PC-9 (cell line): Measurements from ENCODE around the gene SCN10A. TPM values are rescaled to one million over a fixed set of nuclear protein-coding genes. Genes with fewer than 3 reads are reported as not detected.

Experiments
- BruUV-seq: library from RNA; stranded (reverse); fragments of 400-500 nt; replicated peaks from 2 replicates; lab custom pipeline; 2021; lab: Mats Ljungman, UMichigan
- CTCF ChIA-PET: fragments of 300-600 bp; sonication (Branson Sonifier 250); formaldehyde crosslinking; loops from one replicate; lab custom pipeline; 2022; ENCODE audit warnings: antibody characterized with exemption; lab: Charles Lee
- POLR2A ChIA-PET: fragments of 300-600 bp; sonication (Branson Sonifier 250); formaldehyde crosslinking; loops from one replicate; lab custom pipeline; 2022; ENCODE audit warnings: antibody characterized with exemption; ENCODE audit not compliant: unreplicated experiment; lab: Charles Lee
- DNase-seq, 2 experiments: peaks; one replicate each; pipeline versions ENCODE4 v3.0.0 to v3.0.0-alpha.2; 2015 to 2022; ENCODE audit warnings: mixed read lengths in 1 of 2
- H2AFZ ChIP-seq: fragments of 200-600 bp; sonication (generic); 2 replicates; pipeline ENCODE4 v1.8.1; 2017; ENCODE audit warnings: antibody characterized with exemption
- H3F3A ChIP-seq: fragments of 200-600 bp; sonication (generic); 2 replicates; pipeline ENCODE4 v1.8.1; 2017; ENCODE audit warnings: antibody characterized with exemption, mild to moderate bottlenecking, low read depth; ENCODE audit not compliant: insufficient read depth
- H3K27ac ChIP-seq: fragments of 200-600 bp; sonication (generic); 2 replicates; pipeline ENCODE4 v1.6.1; 2016; ENCODE audit warnings: mixed run types
- H3K27me3 ChIP-seq: fragments of 200-600 bp; sonication (generic); 2 replicates; pipeline ENCODE4 v1.6.1; 2016; ENCODE audit warnings: low read depth, mixed run types; ENCODE audit not compliant: insufficient read depth
- H3K36me3 ChIP-seq: fragments of 200-600 bp; sonication (generic); 2 replicates; pipeline ENCODE4 v1.6.1; 2016; ENCODE audit warnings: low read depth, mixed run types
- H3K4me1 ChIP-seq: fragments of 200-600 bp; sonication (generic); replicated peaks from 2 replicates; pipeline ENCODE4 v1.6.1; 2016; ENCODE audit warnings: mixed run types; ENCODE audit not compliant: insufficient read depth
- H3K4me2 ChIP-seq: fragments of 200-600 bp; sonication (generic); 2 replicates; pipeline ENCODE4 v1.6.1; 2017; ENCODE audit warnings: mixed run types
- H3K4me3 ChIP-seq: fragments of 200-600 bp; sonication (generic); 2 replicates; pipeline ENCODE4 v1.6.1; 2016; ENCODE audit warnings: mixed run types
- H3K79me2 ChIP-seq: fragments of 200-600 bp; sonication (generic); 2 replicates; pipeline ENCODE4 v1.6.1; 2017; ENCODE audit warnings: low read depth, mixed run types
- H3K9me2 ChIP-seq: fragments of 200-600 bp; sonication (generic); 2 replicates; pipeline ENCODE4 v1.8.1; 2017; ENCODE audit warnings: mild to moderate bottlenecking; ENCODE audit not compliant: insufficient read depth
- H3K9me3 ChIP-seq: fragments of 200-600 bp; sonication (generic); 2 replicates; pipeline ENCODE4 v1.8.1; 2016; ENCODE audit warnings: low read depth; ENCODE audit not compliant: insufficient read depth
- H4K20me1 ChIP-seq: fragments of 200-600 bp; sonication (generic); 2 replicates; pipeline ENCODE4 v1.8.1; 2017; ENCODE audit not compliant: insufficient read depth
- EZH2 ChIP-seq: fragments of 200-600 bp; sonication (generic); IDR thresholded peaks from 2 replicates; pipeline ENCODE4 v1.8.0; 2017; ENCODE audit warnings: antibody characterized with exemption, low read depth
- intact Hi-C: fragments of 100-400 bp; cut with micrococcal nuclease; formaldehyde crosslinking; loops from one replicate; pipeline ENCODE4 v1.10.0; 2022; ENCODE audit not compliant: unreplicated experiment
- total RNA-seq: library from RNA; stranded (reverse); gene quantifications from 2 replicates; pipeline ENCODE4 v1.2.3, GENCODE V29; 2021
- TF ChIP-seq, protein P1 (sequence below): fragments of 200-600 bp; sonication (generic); conservative IDR thresholded peaks from 2 replicates; pipeline ENCODE4 v1.6.1; 2017; ENCODE audit warnings: mixed run types, antibody characterized with exemption, mild to moderate bottlenecking, moderate library complexity

Gene SCN10A
- total RNA-seq, 1 experiment from 2014 or later = not detected

GRCh38 chr3:38757721-38758120 is 58.3 kb downstream of the SCN10A start:
- ChIA-PET POLR2A (no interaction called here), CTCF (no interaction called here)
- Histone ChIP-seq H4K20me1 (no peaks in the 10 kb centered on the region), H3K79me2 (no peaks in the 10 kb centered on the region), H3K4me2 (no peak overlapping the region), H2AFZ (no peak overlapping the region), H3K27ac (no peak overlapping the region), H3K4me3 (no peak overlapping the region), H3K4me1 (no peaks in the 10 kb centered on the region), H3K9me3 (no peaks in the 10 kb centered on the region), H3K36me3 (no peaks in the 10 kb centered on the region), H3F3A (no peaks in the 10 kb centered on the region), H3K9me2 (no peaks in the 10 kb centered on the region), H3K27me3 (no peaks in the 10 kb centered on the region)
- BruUV-seq = no TSS peak
- DNase-seq = no peak
- intact Hi-C loops = no loop called here
- TF ChIP-seq EZH2 = no peak
- TF ChIP-seq, protein P1, sequence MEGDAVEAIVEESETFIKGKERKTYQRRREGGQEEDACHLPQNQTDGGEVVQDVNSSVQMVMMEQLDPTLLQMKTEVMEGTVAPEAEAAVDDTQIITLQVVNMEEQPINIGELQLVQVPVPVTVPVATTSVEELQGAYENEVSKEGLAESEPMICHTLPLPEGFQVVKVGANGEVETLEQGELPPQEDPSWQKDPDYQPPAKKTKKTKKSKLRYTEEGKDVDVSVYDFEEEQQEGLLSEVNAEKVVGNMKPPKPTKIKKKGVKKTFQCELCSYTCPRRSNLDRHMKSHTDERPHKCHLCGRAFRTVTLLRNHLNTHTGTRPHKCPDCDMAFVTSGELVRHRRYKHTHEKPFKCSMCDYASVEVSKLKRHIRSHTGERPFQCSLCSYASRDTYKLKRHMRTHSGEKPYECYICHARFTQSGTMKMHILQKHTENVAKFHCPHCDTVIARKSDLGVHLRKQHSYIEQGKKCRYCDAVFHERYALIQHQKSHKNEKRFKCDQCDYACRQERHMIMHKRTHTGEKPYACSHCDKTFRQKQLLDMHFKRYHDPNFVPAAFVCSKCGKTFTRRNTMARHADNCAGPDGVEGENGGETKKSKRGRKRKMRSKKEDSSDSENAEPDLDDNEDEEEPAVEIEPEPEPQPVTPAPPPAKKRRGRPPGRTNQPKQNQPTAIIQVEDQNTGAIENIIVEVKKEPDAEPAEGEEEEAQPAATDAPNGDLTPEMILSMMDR = no peak

GRCh38 chr3:38756892-38757291 is 59.1 kb downstream of the SCN10A start:
- Histone ChIP-seq H3K4me1 (no peaks in the 10 kb centered on the region), H3K4me3 (no peak overlapping the region), H3K27me3 (no peaks in the 10 kb centered on the region), H2AFZ (no peak overlapping the region), H3K9me2 (no peaks in the 10 kb centered on the region), H3K9me3 (no peaks in the 10 kb centered on the region), H3K27ac (no peak overlapping the region), H3K36me3 (no peaks in the 10 kb centered on the region), H3F3A (no peaks in the 10 kb centered on the region), H4K20me1 (no peaks in the 10 kb centered on the region), H3K79me2 (no peaks in the 10 kb centered on the region), H3K4me2 (no peak overlapping the region)
- no peak for DNase-seq
- intact Hi-C loops = no loop called here
- no TSS peak for BruUV-seq
- TF ChIP-seq EZH2 = no peak
- TF ChIP-seq, protein P1 = no peak
- CTCF ChIA-PET = no interaction called here
- POLR2A ChIA-PET = no interaction called here

DNA sequence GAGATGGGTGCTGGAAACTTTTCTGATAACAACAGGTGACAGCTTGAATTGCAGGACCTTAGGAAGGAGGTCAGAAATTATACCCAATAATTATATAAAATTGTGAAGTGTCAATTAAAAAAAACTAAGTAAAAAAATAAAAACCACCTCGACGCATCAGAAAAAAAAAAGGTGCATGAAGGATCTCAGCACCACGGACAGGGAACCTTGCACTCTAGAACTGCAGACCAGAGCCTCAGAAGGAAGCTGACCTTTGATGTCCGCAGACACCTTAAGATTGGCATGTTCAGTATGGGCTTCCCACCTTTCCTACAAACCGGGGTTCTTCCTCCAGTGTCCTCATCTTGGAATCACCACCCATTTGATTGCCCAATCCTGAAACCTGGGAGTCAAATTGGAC is 60.9 kb downstream of the SCN10A start:
- intact Hi-C loops = no loop called here
- Histone ChIP-seq H3K4me2 (no peak overlapping the region), H3F3A (no peaks in the 10 kb centered on the region), H3K36me3 (no peaks in the 10 kb centered on the region), H3K9me3 (no peaks in the 10 kb centered on the region), H3K9me2 (no peaks in the 10 kb centered on the region), H3K79me2 (no peaks in the 10 kb centered on the region), H3K4me1 (no peaks in the 10 kb centered on the region), H3K27me3 (no peaks in the 10 kb centered on the region), H4K20me1 (no peaks in the 10 kb centered on the region), H2AFZ (no peak overlapping the region), H3K4me3 (no peak overlapping the region), H3K27ac (no peak overlapping the region)
- POLR2A ChIA-PET = no interaction called here
- BruUV-seq = no TSS peak
- no peak for TF ChIP-seq EZH2
- TF ChIP-seq, protein P1 = no peak
- no peak for DNase-seq
- CTCF ChIA-PET = no interaction called here
